Common myeloid progenitor, CD34-positive (primary cell): Measurements from ENCODE around the gene MTARC2.

ENCODE experiments used
- CTCF ChIA-PET: fragments of 350-600 bp; sonication (Branson Sonifier 250); formaldehyde crosslinking; loops from one replicate; lab custom pipeline; 2021; ENCODE audit warnings: antibody characterized with exemption; lab: Charles Lee
- POLR2A ChIA-PET: fragments of 350-600 bp; sonication (Branson Sonifier 250); formaldehyde crosslinking; loops from one replicate; lab custom pipeline; 2021; ENCODE audit warnings: antibody characterized with exemption; lab: Charles Lee
- DNase-seq, 3 donors: peaks; one replicate each; pipeline versions ENCODE4 v3.0.0 to v3.0.0-alpha.2; 2013
- H3K27ac ChIP-seq, 2 experiments: 1 replicate in 1 of 2; 2 replicates in 1 of 2; pipeline ENCODE4 v1.7.0; 2013; ENCODE audit warnings: inconsistent platforms in 2 of 2, low read length in 2 of 2, mild to moderate bottlenecking in 2 of 2, low read depth in 1 of 2, moderate library complexity in 1 of 2; ENCODE audit not compliant: severe bottlenecking in 2 of 2, insufficient read depth in 1 of 2, poor library complexity in 1 of 2
- H3K27me3 ChIP-seq, 5 experiments: replicated peaks in 2 of 5; 1 replicate in 3 of 5; 2 replicates in 2 of 5; pipeline versions ENCODE4 v1.6.1 to v1.7.0; 2013; ENCODE audit warnings: low read length in 4 of 5, mild to moderate bottlenecking in 2 of 5, moderate library complexity in 2 of 5, inconsistent platforms in 1 of 5; ENCODE audit not compliant: insufficient read depth in 5 of 5, control insufficient read depth in 4 of 5
- H3K36me3 ChIP-seq, 4 experiments: 1 replicate in 2 of 4; 2 replicates in 2 of 4; pipeline versions ENCODE4 v1.6.1 to v1.7.0; 2013; ENCODE audit warnings: low read length in 3 of 4, control low read depth in 1 of 4, mild to moderate bottlenecking in 1 of 4; ENCODE audit not compliant: control insufficient read depth in 4 of 4, insufficient read depth in 4 of 4
- H3K4me1 ChIP-seq, 4 experiments: 1 replicate in 3 of 4; 2 replicates in 1 of 4; pipeline versions ENCODE4 v1.6.1 to v1.7.1; 2013; ENCODE audit warnings: low read length in 3 of 4, mild to moderate bottlenecking in 3 of 4, control low read depth in 1 of 4, inconsistent platforms in 1 of 4, moderate library complexity in 1 of 4; ENCODE audit not compliant: control insufficient read depth in 4 of 4, insufficient read depth in 4 of 4; ENCODE audit errors: control extremely low read depth in 1 of 4
- H3K4me3 ChIP-seq, 7 experiments: 1 replicate in 4 of 7; 2 replicates in 3 of 7; pipeline versions ENCODE4 v1.5.1 to v1.7.0; 2013; ENCODE audit warnings: mild to moderate bottlenecking in 7 of 7, low read length in 6 of 7, moderate library complexity in 6 of 7, inconsistent platforms in 2 of 7, low read depth in 2 of 7, control low read depth in 1 of 7; ENCODE audit not compliant: insufficient read depth in 4 of 7, control insufficient read depth in 1 of 7; ENCODE audit errors: extremely low read depth in 1 of 7
- H3K9me3 ChIP-seq, 5 experiments: 1 replicate in 4 of 5; 2 replicates in 1 of 5; pipeline versions ENCODE4 v1.6.1 to v1.7.1; 2013; ENCODE audit warnings: low read length in 4 of 5, mild to moderate bottlenecking in 2 of 5, inconsistent platforms in 1 of 5, low read depth in 1 of 5, moderate library complexity in 1 of 5; ENCODE audit not compliant: control insufficient read depth in 4 of 5, insufficient read depth in 2 of 5; ENCODE audit errors: control extremely low read depth in 1 of 5
- WGBS: methylation state at CpG from one replicate; pipeline ENCODE4 v1.1.5; 2013; ENCODE audit not compliant: insufficient coverage; 5-methylcytosine and 5-hydroxymethylcytosine counted together

MTARC2 gene

DNA sequence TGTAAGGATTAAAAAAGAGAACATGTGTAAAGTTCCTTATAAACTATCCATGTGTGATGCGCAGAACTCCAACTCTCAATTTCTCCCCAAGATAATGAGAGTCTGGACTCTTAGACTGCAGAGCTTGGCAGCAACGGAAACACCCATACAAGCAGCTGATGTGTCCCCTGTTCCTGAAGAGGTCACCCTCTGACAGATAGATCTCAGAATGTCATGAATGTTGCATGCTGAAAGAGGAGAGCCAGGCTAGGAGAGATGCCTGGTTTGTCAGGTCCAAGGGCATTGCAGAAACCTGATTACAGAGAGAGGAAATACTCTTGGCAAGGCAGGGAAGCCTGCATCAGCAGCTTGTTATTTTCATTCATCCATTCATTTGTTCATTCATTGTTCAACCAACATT is 62.8 kb downstream of the MTARC2 start:
- CTCF ChIA-PET: interaction anchor here (0.8 to 2.7 kb wide), 7 partner anchors 11 to 639 kb away, joined by 3 to 17 read pairs (median 3); no protein-coding TSS in a partner anchor
- Histone ChIP-seq H3K36me3 (no peaks in the 10 kb centered on the region), H3K9me3 (no peaks in the 10 kb centered on the region), H3K4me3 (no peak overlapping the region), H3K4me1 (peaks cover 0 to 5% (median 2%) of the 10 kb centered on the region in 4 experiments), H3K27me3 (no peaks in the 10 kb centered on the region), H3K27ac (no peak overlapping the region)
- POLR2A ChIA-PET: no interaction called here
- 100% methylated on average over 1 of the region's 2 CpGs for WGBS
- DNase-seq: no peak

DNA sequence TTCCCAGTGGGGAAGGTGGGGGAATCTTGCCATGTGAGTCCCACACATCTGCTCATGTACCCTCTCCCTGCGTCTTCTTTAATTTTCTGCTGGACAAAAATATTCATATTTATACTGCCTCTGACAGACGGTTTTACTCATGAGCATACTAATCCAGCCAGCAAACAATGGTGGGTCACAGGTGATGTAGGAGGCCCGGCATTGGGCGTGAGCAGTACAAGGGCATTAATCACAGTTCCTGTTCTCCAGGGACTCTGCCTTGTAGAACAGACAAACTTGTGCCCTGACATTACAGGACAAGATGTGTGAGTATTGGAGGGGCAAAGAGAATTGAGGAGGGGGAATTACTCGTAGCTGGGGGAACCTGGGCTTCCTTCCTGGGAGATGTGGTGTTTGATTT is 63.6 kb downstream of the MTARC2 start:
- Histone ChIP-seq H3K27me3 (no peaks in the 10 kb centered on the region), H3K27ac (no peak overlapping the region), H3K4me3 (no peak overlapping the region), H3K36me3 (no peaks in the 10 kb centered on the region), H3K9me3 (no peaks in the 10 kb centered on the region), H3K4me1 (peaks cover 0 to 5% (median 2%) of the 10 kb centered on the region in 4 experiments)
- WGBS: 100% methylated on average over 3 of the region's 5 CpGs
- POLR2A ChIA-PET: no interaction called here
- CTCF ChIA-PET: interaction anchor here (2.7 kb wide), 1 partner anchor 12 kb away, joined by 17 read pairs; no protein-coding TSS in a partner anchor
- no peak for DNase-seq

DNA sequence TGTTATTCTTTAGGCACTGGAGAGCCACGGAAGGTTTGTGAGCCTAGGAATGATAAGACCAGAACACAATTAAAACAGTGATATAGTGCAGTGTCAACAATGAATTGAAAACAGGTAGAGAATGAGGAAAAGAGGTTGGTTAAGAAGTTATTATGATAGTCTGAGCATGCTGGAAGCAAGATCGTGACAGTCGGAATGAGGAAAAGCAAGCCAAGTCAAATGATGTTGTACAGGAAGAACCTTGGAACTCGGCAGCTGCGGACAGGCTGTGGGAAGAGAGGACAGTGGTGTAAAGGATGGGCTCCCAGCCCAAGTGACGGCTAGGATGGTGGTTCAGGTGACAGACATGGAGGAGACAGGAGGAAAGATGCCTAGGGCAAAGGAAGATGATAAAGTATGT is 64.2 kb downstream of the MTARC2 start:
- Histone ChIP-seq H3K4me3 (no peak overlapping the region), H3K36me3 (no peaks in the 10 kb centered on the region), H3K27me3 (no peaks in the 10 kb centered on the region), H3K27ac (no peak overlapping the region), H3K9me3 (no peaks in the 10 kb centered on the region), H3K4me1 (peaks cover 0 to 5% (median 2%) of the 10 kb centered on the region in 4 experiments)
- ChIA-PET CTCF (interaction anchor here (1.2 kb wide), 1 partner anchor 624 kb away, joined by 4 read pairs; no protein-coding TSS in a partner anchor), POLR2A (no interaction called here)
- no peak for DNase-seq
- WGBS: 74% methylated on average over 6 of the region's 6 CpGs

DNA sequence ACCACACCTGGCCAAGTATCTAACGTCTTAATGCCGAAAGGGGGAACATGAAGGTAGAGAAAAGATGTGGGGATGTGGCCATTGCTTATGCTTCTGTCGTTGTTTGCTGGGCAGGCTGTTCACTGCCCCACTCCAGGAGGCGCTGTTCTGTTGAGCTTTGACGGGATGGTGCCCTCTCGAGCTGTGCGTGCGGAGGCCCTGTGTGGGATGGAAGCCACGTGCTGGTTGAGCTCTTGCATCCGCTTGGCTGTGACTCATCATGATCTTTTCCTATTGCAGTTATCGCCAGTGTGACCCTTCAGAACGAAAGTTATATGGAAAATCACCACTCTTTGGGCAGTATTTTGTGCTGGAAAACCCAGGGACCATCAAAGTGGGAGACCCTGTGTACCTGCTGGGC is 64.9 kb downstream of the MTARC2 start:
- DNase-seq: no peak
- peaks cover 0 to 5% (median 2%) of the 10 kb centered on the region in 4 experiments for H3K4me1 ChIP-seq
- H3K9me3 ChIP-seq: no peaks in the 10 kb centered on the region
- POLR2A ChIA-PET: no interaction called here
- H3K36me3 ChIP-seq: no peaks in the 10 kb centered on the region
- no peak overlapping the region for H3K4me3 ChIP-seq
- no peaks in the 10 kb centered on the region for H3K27me3 ChIP-seq
- WGBS: 85% methylated on average over 11 of the region's 12 CpGs
- CTCF ChIA-PET: interaction anchor here (1.2 kb wide), 1 partner anchor 623 kb away, joined by 4 read pairs; no protein-coding TSS in a partner anchor
- H3K27ac ChIP-seq: no peak overlapping the region

DNA sequence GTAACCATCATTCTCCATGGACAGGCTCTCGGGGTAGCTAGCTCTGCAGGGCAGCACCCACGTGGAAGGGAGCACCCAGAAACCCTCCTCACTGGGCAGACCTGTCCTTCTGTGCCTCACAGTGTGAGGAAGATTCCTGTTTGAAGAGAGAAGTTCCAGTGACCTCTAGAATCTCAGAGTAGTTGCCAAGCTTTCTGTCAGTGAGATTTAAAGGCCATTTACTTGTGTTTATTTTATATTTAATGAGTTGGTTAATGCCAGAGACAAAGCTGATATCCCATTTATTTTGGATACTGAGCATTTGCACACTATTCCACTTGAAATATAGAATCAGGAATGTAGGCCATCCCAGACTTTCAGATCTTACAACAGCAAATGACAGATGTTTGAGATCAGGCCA is 67.3 kb downstream of the MTARC2 start:
- Histone ChIP-seq H3K4me1 (peaks cover 0 to 2% (median under 1%) of the 10 kb centered on the region in 4 experiments), H3K36me3 (no peaks in the 10 kb centered on the region), H3K27ac (no peak overlapping the region), H3K27me3 (no peaks in the 10 kb centered on the region), H3K4me3 (no peak overlapping the region), H3K9me3 (no peaks in the 10 kb centered on the region)
- no peak for DNase-seq
- CTCF ChIA-PET: no interaction called here
- POLR2A ChIA-PET: no interaction called here
- 88% methylated on average over 2 of the region's 2 CpGs for WGBS

DNA sequence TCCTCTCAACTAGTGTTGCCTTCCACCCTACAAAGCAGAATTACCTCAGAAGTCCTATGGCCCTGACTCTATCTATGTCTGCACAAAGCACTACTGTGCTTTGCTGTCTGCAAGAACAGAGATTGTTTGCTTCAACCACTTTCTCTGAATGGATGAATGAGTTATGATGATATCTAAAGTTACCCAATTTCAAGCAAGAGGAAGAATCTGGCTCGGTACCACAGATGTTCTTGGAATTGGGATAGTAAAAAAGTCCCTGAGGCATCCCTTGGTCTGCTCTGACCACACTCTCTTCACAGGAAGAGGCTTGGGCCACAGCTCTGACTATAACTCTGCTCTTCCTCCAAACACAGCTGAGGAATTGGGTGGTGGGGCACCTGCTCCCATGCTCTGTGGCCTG is 69.8 kb downstream of the MTARC2 start:
- H3K9me3 ChIP-seq: no peaks in the 10 kb centered on the region
- WGBS: 83% methylated on average over 1 of the region's 1 CpG
- H3K27me3 ChIP-seq: no peaks in the 10 kb centered on the region
- H3K27ac ChIP-seq: no peak overlapping the region
- POLR2A ChIA-PET: no interaction called here
- no peak overlapping the region for H3K4me3 ChIP-seq
- DNase-seq: no peak
- CTCF ChIA-PET: no interaction called here
- no peaks in the 10 kb centered on the region for H3K4me1 ChIP-seq
- no peaks in the 10 kb centered on the region for H3K36me3 ChIP-seq

DNA sequence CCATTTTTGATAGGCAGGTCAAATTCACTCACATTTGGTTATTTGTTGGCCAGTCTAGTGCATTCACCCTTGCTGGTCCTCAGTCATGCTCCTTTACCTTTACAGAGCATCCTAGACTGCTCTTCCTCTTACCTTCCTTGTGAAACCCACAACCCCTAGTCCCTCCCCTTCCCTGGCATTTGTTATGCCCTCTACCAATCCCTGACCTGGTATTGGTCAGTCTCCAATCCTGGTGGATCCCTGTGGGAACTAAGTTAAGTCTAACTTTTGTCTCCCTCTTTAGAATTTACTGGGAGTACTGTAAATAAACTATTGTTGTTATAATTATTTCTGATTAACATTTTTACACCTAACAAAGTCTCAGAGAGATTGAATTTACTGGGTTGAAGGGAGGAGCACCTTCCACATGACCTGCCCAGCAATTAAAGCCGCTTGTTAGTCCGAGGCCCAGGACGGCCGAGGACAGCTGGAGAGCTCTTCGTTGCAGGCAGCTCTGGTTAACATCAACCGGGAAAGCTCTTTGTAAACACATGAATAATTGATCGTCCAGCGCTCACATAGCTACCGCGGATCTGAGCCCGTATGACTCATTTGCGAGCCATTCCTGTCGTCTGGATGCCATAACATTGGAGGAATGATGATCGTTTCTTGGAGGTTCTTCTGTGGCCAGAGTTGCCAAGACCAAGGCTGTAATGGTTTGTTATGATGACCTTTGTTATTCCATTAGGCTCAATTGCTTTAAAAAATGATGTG is 70.5 kb downstream of the MTARC2 start:
- ChIA-PET CTCF (interaction anchor here (1.0 kb wide), 1 partner anchor 8 kb away, joined by 4 read pairs; no protein-coding TSS in a partner anchor), POLR2A (no interaction called here)
- Histone ChIP-seq H3K4me3 (no peak overlapping the region), H3K9me3 (no peaks in the 10 kb centered on the region), H3K36me3 (no peaks in the 10 kb centered on the region), H3K4me1 (no peaks in the 10 kb centered on the region), H3K27me3 (no peaks in the 10 kb centered on the region), H3K27ac (no peak overlapping the region)
- DNase-seq: no peak
- 87% methylated on average over 14 of the region's 14 CpGs for WGBS
